HFF-Myc (cell line): ENCODE results near the gene ABCA2.
"Not testable (repeated sequence)": the region's sequence is repeated elsewhere in the genome, so short reads cannot be mapped to it uniquely, and the experiment has no call there.

Experiments
- DNase-seq: peaks from one replicate; pipeline ENCODE4 v3.0.0-alpha.2; 2011; ENCODE audit warnings: low read depth; ENCODE audit errors: extremely low read depth
- H3K4me3 ChIP-seq: replicated peaks from 2 replicates; pipeline ENCODE4 v1.5.1; 2011; ENCODE audit warnings: low read depth, mild to moderate bottlenecking, control low read depth, low read length
- CTCF ChIP-seq: IDR thresholded peaks from 2 replicates; pipeline ENCODE4 v1.5.1; 2012; ENCODE audit warnings: mild to moderate bottlenecking, low read depth, low read length, control low read depth; ENCODE audit errors: missing control alignments

ABCA2 gene

GRCh38 chr9:137009217-137009616, 18.8 kb downstream of the ABCA2 start:
- DNase-seq = no peak
- H3K4me3 ChIP-seq = no peak overlapping the region
- TF ChIP-seq CTCF = no peak

- H3K4me3 ChIP-seq = no peak overlapping the region
- no peak for TF ChIP-seq CTCF
- DNase-seq = no peak
These were observed 19.7 kb downstream of the ABCA2 start for GRCh38 chr9:137008312-137008711.

GRCh38 chr9:137007816-137008270, 20.2 kb downstream of the ABCA2 start:
- no peak for DNase-seq
- TF ChIP-seq CTCF = no peak
- H3K4me3 ChIP-seq = no peak overlapping the region

- DNase-seq = no peak
- TF ChIP-seq CTCF = no peak
- H3K4me3 ChIP-seq = no peak overlapping the region
These were observed 20.8 kb downstream of the ABCA2 start for GRCh38 chr9:137007108-137007815.

GRCh38 chr9:137006116-137007003, 21.7 kb downstream of the ABCA2 start:
- TF ChIP-seq CTCF = no peak
- H3K4me3 ChIP-seq = no peak overlapping the region
- no peak for DNase-seq

- TF ChIP-seq CTCF = peak; percentile 36
- DNase-seq, H3K4me3 ChIP-seq: not testable (repeated sequence)
These were observed 23.8 kb downstream of the ABCA2 start for GRCh38 chr9:137004285-137004684.
